ENCODE measurements around the gene TMEM132D.
"Not testable (repeated sequence)": the region's sequence is repeated elsewhere in the genome, so short reads cannot be mapped to it uniquely, and the experiment has no call there.

The TMEM132D gene

DNA sequence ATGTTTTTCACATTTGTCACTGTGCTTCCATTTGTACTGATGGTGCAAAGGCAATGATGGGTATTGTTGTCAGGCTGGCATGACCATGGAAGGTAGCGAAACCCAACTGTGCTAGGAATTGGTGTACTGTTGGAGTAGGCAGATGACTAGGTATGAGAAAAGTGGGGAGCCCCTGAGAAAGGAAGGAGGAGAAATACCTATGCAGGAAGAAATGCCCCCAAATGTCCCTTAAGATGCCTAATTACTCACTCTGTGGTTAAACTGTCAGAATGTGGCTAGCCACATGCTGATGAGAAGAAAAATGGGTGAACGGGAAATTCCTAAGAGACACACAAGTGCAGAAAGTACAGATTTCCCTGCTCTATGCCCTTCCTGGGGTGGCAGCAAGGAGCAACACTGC is 339.1 kb downstream of the TMEM132D start:
- H3K36me3 ChIP-seq (ENCODE audit: control insufficient read depth, insufficient read depth, low read length) = no peaks in the 10 kb centered on the region
- H3K27ac ChIP-seq (ENCODE audit: low read depth, low read length) = no peak overlapping the region
- no peaks in the 10 kb centered on the region for H3K4me1 ChIP-seq (ENCODE audit: control insufficient read depth, insufficient read depth, low read length)
- no peak overlapping the region for H3K9ac ChIP-seq (ENCODE audit: low read depth, low read length)
- H3K9me3 ChIP-seq (ENCODE audit: control insufficient read depth, insufficient read depth, low read length) = peaks cover 7% of the 10 kb centered on the region
- H3K27me3 ChIP-seq (ENCODE audit: control insufficient read depth, insufficient read depth, low read length) = no peaks in the 10 kb centered on the region
- H3K4me3 ChIP-seq (ENCODE audit: low read depth, low read length) = no peak overlapping the region

- Histone ChIP-seq H3K9me3 (ENCODE audit: control insufficient read depth, insufficient read depth, low read length) (peaks cover 7% of the 10 kb centered on the region), H3K27me3 (ENCODE audit: control insufficient read depth, insufficient read depth, low read length) (no peaks in the 10 kb centered on the region), H3K9ac (ENCODE audit: low read depth, low read length) (no peak overlapping the region), H3K36me3 (ENCODE audit: control insufficient read depth, insufficient read depth, low read length) (no peaks in the 10 kb centered on the region), H3K27ac (ENCODE audit: low read depth, low read length) (no peak overlapping the region), H3K4me1 (ENCODE audit: control insufficient read depth, insufficient read depth, low read length) (no peaks in the 10 kb centered on the region), H3K4me3 (ENCODE audit: low read depth, low read length) (no peak overlapping the region)
Observed at GRCh38 chr12:129563266-129563665, 340.6 kb downstream of the TMEM132D start.

DNA sequence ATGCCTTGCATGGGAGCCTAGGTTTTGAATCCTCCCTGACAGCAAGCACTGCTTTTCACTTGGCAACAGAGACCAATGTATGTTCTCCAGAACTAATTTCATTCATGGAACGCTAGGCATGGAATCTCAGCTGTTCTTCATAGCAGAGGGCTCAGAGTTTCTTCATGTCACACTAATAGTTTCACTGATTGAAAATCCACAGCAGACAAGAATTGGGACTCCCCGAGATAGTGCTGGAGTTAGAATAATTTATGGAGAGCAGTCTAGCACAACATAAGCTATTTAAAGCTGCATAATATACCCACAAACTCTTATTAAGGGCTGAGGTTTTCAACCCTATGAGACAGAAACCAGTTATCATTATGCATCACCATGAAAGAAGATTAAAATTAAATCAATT is 342.5 kb downstream of the TMEM132D start:
- Histone ChIP-seq H3K36me3 (ENCODE audit: control insufficient read depth, insufficient read depth, low read length) (no peaks in the 10 kb centered on the region), H3K27ac (ENCODE audit: low read depth, low read length) (no peak overlapping the region), H3K4me1 (ENCODE audit: control insufficient read depth, insufficient read depth, low read length) (no peaks in the 10 kb centered on the region), H3K9me3 (ENCODE audit: control insufficient read depth, insufficient read depth, low read length) (peaks cover 3% of the 10 kb centered on the region; the same call in 1 of the 2 replicates), H3K27me3 (ENCODE audit: control insufficient read depth, insufficient read depth, low read length) (no peaks in the 10 kb centered on the region), H3K9ac (ENCODE audit: low read depth, low read length) (no peak overlapping the region), H3K4me3 (ENCODE audit: low read depth, low read length) (no peak overlapping the region)

DNA sequence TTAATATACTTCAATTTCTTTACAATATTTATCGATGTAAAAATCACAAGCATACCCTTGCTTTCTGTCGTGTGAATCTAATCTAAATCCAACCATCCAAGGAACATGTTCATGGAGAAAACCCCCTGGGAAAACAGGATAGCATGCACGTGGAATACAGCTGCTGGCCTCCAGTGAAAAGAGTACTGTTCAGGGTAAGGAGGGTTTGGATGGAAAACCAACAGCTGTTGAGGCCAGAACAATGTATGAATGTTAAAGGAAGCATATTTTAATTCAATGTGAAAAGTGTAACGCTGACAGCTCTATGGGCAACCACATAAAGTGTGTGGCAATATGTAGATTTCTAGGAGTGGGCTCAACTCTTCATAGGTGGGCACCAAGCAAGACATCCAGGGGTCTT is 344.0 kb downstream of the TMEM132D start:
- Histone ChIP-seq H3K9me3 (ENCODE audit: control insufficient read depth, insufficient read depth, low read length) (no peaks in the 10 kb centered on the region), H3K27me3 (ENCODE audit: control insufficient read depth, insufficient read depth, low read length) (no peaks in the 10 kb centered on the region), H3K36me3 (ENCODE audit: control insufficient read depth, insufficient read depth, low read length) (no peaks in the 10 kb centered on the region), H3K27ac (ENCODE audit: low read depth, low read length) (no peak overlapping the region), H3K4me1 (ENCODE audit: control insufficient read depth, insufficient read depth, low read length) (no peaks in the 10 kb centered on the region), H3K9ac (ENCODE audit: low read depth, low read length) (no peak overlapping the region), H3K4me3 (ENCODE audit: low read depth, low read length) (no peak overlapping the region)

DNA sequence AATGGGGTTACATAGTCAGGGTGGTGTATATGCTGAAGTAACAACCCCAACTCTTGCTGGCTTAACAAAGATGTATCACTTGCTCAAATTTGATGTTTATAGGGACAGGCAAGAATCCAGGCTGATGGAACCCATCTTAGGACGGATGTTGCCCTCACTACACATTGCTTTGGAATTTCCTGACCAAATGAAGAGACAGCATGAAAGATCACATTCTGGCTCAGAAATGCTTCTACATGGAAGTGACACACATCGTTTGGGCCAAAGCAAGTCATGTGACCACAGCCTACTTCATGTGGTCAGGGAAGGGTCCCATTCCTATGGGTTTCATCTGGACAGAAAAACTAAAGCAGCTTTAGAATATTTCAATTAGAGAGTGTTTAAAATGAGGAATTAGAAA is 345.8 kb downstream of the TMEM132D start:
- Histone ChIP-seq H3K36me3 (ENCODE audit: control insufficient read depth, insufficient read depth, low read length) (no peaks in the 10 kb centered on the region), H3K9ac (ENCODE audit: low read depth, low read length) (no peak overlapping the region), H3K27ac (ENCODE audit: low read depth, low read length) (no peak overlapping the region), H3K4me3 (ENCODE audit: low read depth, low read length) (no peak overlapping the region), H3K27me3 (ENCODE audit: control insufficient read depth, insufficient read depth, low read length) (no peaks in the 10 kb centered on the region), H3K4me1 (ENCODE audit: control insufficient read depth, insufficient read depth, low read length) (no peaks in the 10 kb centered on the region), H3K9me3 (ENCODE audit: control insufficient read depth, insufficient read depth, low read length) (no peaks in the 10 kb centered on the region)

- no peak overlapping the region for H3K9ac ChIP-seq (ENCODE audit: low read depth, low read length)
- no peaks in the 10 kb centered on the region for H3K4me1 ChIP-seq (ENCODE audit: control insufficient read depth, insufficient read depth, low read length)
- no peaks in the 10 kb centered on the region for H3K9me3 ChIP-seq (ENCODE audit: control insufficient read depth, insufficient read depth, low read length)
- H3K4me3 ChIP-seq (ENCODE audit: low read depth, low read length) = no peak overlapping the region
- no peak overlapping the region for H3K27ac ChIP-seq (ENCODE audit: low read depth, low read length)
- no peaks in the 10 kb centered on the region for H3K27me3 ChIP-seq (ENCODE audit: control insufficient read depth, insufficient read depth, low read length)
- H3K36me3 ChIP-seq (ENCODE audit: control insufficient read depth, insufficient read depth, low read length) = no peaks in the 10 kb centered on the region
Observed at GRCh38 chr12:129556082-129556481, 347.7 kb downstream of the TMEM132D start.

DNA sequence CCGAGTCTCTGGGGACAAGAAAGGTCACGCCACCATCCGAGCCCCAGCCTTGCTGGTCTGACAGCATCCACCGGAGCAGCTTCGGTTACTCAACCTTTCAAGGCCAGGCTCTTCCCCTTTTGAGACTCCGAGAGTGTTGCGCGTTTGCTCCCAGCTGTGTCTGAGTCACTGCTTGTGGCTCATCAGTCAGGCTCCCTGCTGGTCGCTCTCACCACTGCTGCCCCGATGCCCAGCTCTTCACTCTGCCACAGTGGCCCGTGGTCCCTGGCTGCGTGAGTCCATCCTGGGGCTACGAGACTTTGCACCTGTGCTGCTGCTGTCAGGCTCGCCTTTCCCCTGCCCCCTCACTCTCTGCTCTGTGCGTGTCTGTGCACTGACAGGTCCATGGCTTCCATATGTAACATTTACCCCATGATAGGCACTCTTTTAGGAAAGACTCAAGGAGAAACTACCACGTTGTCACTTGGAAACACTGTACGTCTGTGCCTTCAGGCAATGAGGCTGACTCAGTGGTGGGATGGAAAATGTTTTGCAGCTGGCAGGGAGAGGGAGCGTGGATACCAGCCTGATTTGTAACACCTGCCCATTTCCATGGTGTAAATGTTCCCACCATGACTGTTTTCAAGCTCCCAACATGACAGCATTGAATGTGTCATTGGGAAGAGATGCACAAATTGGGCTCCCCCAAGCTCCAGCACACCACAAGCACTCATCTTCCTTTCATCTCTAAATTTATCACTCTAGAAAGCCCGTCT is 350.7 kb downstream of the TMEM132D start:
- no peak overlapping the region for H3K4me3 ChIP-seq (ENCODE audit: low read depth, low read length)
- no peaks in the 10 kb centered on the region for H3K4me1 ChIP-seq (ENCODE audit: control insufficient read depth, insufficient read depth, low read length)
- no peaks in the 10 kb centered on the region for H3K36me3 ChIP-seq (ENCODE audit: control insufficient read depth, insufficient read depth, low read length)
- no peaks in the 10 kb centered on the region for H3K9me3 ChIP-seq (ENCODE audit: control insufficient read depth, insufficient read depth, low read length)
- no peak overlapping the region for H3K9ac ChIP-seq (ENCODE audit: low read depth, low read length)
- H3K27me3 ChIP-seq (ENCODE audit: control insufficient read depth, insufficient read depth, low read length) = no peaks in the 10 kb centered on the region
- no peak overlapping the region for H3K27ac ChIP-seq (ENCODE audit: low read depth, low read length)

- no peaks in the 10 kb centered on the region for H3K9me3 ChIP-seq (ENCODE audit: control insufficient read depth, insufficient read depth, low read length)
- no peak overlapping the region for H3K4me3 ChIP-seq (ENCODE audit: low read depth, low read length)
- no peaks in the 10 kb centered on the region for H3K36me3 ChIP-seq (ENCODE audit: control insufficient read depth, insufficient read depth, low read length)
Observed at GRCh38 chr12:129551441-129551840, 352.4 kb downstream of the TMEM132D start.

DNA sequence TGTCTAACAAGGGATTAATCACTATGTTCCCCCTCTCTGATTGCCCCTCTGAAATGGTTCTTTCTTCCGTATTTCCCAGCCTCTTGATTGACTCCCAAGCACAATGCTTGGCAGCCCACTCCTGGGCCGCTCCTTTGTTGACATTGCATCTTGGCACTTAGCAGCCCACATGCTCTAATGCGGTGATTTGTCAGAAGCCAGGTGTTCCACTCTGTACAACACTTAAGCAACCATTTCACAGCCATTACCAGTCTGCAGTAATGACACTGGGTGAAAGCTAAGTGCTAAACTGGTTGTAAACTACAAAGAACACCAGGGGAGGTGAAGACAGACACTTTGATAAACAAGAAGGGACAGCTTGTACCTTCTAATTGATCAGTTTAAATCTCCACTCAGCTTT is 353.5 kb downstream of the TMEM132D start:
- H3K9me3 ChIP-seq (ENCODE audit: control insufficient read depth, insufficient read depth, low read length) = no peaks in the 10 kb centered on the region
- H3K9ac ChIP-seq (ENCODE audit: low read depth, low read length) = no peak overlapping the region
- no peak overlapping the region for H3K4me3 ChIP-seq (ENCODE audit: low read depth, low read length)
- H3K27me3 ChIP-seq (ENCODE audit: control insufficient read depth, insufficient read depth, low read length) = no peaks in the 10 kb centered on the region
- H3K27ac ChIP-seq (ENCODE audit: low read depth, low read length) = no peak overlapping the region
- no peaks in the 10 kb centered on the region for H3K4me1 ChIP-seq (ENCODE audit: control insufficient read depth, insufficient read depth, low read length)
- H3K36me3 ChIP-seq (ENCODE audit: control insufficient read depth, insufficient read depth, low read length) = no peaks in the 10 kb centered on the region

More at GRCh38 chr12:129551441-129551840, 352.4 kb downstream of the TMEM132D start:
- no peaks in the 10 kb centered on the region for H3K27me3 ChIP-seq (ENCODE audit: control insufficient read depth, insufficient read depth, low read length)
- H3K4me1 ChIP-seq (ENCODE audit: control insufficient read depth, insufficient read depth, low read length) = no peaks in the 10 kb centered on the region
- no peak overlapping the region for H3K9ac ChIP-seq (ENCODE audit: low read depth, low read length)
- H3K27ac ChIP-seq (ENCODE audit: low read depth, low read length) = no peak overlapping the region

- H3K9ac ChIP-seq (ENCODE audit: low read depth, low read length) = no peak overlapping the region
- H3K27me3 ChIP-seq (ENCODE audit: control insufficient read depth, insufficient read depth, low read length) = no peaks in the 10 kb centered on the region
- H3K4me1 ChIP-seq (ENCODE audit: control insufficient read depth, insufficient read depth, low read length) = no peaks in the 10 kb centered on the region
- no peaks in the 10 kb centered on the region for H3K9me3 ChIP-seq (ENCODE audit: control insufficient read depth, insufficient read depth, low read length)
- H3K27ac ChIP-seq (ENCODE audit: low read depth, low read length) = no peak overlapping the region
- H3K4me3 ChIP-seq (ENCODE audit: low read depth, low read length) = no peak overlapping the region
- no peaks in the 10 kb centered on the region for H3K36me3 ChIP-seq (ENCODE audit: control insufficient read depth, insufficient read depth, low read length)
Observed at GRCh38 chr12:129549656-129550055, 354.2 kb downstream of the TMEM132D start.

GRCh38 chr12:129549020-129549419 is 354.8 kb downstream of the TMEM132D start:
- H3K9me3 ChIP-seq (ENCODE audit: control insufficient read depth, insufficient read depth, low read length); H3K27ac ChIP-seq (ENCODE audit: low read depth, low read length); H3K4me1 ChIP-seq (ENCODE audit: control insufficient read depth, insufficient read depth, low read length); H3K36me3 ChIP-seq (ENCODE audit: control insufficient read depth, insufficient read depth, low read length); H3K4me3 ChIP-seq (ENCODE audit: low read depth, low read length); H3K9ac ChIP-seq (ENCODE audit: low read depth, low read length); H3K27me3 ChIP-seq (ENCODE audit: control insufficient read depth, insufficient read depth, low read length): not testable (repeated sequence)
